ENCODE measurements around the gene HSD3B7. TPM values are rescaled to one million over a fixed set of nuclear protein-coding genes. Genes with fewer than 3 reads are reported as not detected.

Gene HSD3B7
- total RNA-seq, 6 donors from 2014 or later: 10.5 to 38.8 (median 21.3) TPM

DNA sequence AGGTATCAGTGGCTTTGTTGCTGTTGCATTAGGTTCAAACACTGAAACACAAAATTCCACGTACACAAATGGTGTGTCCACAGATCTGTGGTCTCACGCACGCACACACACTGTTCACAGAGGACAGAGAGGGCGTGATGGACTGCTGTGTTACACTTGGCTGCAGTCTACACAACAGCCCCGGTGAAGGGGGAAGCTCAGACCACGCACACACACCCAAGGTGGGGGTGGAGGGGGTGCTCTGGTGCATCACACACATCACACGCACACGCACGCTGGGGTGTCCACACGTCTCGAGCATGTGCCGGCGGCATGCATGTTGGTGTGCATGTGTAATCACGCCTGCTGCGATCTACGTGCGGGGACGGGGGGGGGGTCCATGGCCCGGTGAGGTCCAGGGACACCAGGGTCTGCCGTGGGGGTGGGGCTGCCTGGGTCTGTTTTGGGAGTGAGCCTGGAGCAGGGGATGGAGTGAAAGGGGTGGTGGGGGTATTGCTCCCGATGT is 7.3 kb downstream of the HSD3B7 start:
- Histone ChIP-seq H3K4me1 (peaks cover 8 to 12% (median 10%) of the 10 kb centered on the region in 4 donors), H3K27me3 (no peaks in the 10 kb centered on the region), H3K36me3 (peaks cover 0 to 4% (median 0%) of the 10 kb centered on the region in 4 donors), H3K9me3 (no peaks in the 10 kb centered on the region), H3K27ac (no peak overlapping the region), H3K4me3 (no peak overlapping the region)
- 72% methylated on average over 5 to 18 of the region's 21 CpGs for WGBS, 2 donors
- TF ChIP-seq POLR2A (IDR thresholded peaks at IDR 0.05) (no peak), POLR2AphosphoS5 (IDR thresholded peaks at IDR 0.05) (no peak), EP300 (IDR thresholded peaks at IDR 0.05) (no peak)
- TF ChIP-seq, protein P1, sequence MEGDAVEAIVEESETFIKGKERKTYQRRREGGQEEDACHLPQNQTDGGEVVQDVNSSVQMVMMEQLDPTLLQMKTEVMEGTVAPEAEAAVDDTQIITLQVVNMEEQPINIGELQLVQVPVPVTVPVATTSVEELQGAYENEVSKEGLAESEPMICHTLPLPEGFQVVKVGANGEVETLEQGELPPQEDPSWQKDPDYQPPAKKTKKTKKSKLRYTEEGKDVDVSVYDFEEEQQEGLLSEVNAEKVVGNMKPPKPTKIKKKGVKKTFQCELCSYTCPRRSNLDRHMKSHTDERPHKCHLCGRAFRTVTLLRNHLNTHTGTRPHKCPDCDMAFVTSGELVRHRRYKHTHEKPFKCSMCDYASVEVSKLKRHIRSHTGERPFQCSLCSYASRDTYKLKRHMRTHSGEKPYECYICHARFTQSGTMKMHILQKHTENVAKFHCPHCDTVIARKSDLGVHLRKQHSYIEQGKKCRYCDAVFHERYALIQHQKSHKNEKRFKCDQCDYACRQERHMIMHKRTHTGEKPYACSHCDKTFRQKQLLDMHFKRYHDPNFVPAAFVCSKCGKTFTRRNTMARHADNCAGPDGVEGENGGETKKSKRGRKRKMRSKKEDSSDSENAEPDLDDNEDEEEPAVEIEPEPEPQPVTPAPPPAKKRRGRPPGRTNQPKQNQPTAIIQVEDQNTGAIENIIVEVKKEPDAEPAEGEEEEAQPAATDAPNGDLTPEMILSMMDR (IDR thresholded peaks at IDR 0.05): no peak
- DNase-seq (no peak), ATAC-seq (ENCODE audit: low FRiP score in 2 of 2) (no peak)

DNA sequence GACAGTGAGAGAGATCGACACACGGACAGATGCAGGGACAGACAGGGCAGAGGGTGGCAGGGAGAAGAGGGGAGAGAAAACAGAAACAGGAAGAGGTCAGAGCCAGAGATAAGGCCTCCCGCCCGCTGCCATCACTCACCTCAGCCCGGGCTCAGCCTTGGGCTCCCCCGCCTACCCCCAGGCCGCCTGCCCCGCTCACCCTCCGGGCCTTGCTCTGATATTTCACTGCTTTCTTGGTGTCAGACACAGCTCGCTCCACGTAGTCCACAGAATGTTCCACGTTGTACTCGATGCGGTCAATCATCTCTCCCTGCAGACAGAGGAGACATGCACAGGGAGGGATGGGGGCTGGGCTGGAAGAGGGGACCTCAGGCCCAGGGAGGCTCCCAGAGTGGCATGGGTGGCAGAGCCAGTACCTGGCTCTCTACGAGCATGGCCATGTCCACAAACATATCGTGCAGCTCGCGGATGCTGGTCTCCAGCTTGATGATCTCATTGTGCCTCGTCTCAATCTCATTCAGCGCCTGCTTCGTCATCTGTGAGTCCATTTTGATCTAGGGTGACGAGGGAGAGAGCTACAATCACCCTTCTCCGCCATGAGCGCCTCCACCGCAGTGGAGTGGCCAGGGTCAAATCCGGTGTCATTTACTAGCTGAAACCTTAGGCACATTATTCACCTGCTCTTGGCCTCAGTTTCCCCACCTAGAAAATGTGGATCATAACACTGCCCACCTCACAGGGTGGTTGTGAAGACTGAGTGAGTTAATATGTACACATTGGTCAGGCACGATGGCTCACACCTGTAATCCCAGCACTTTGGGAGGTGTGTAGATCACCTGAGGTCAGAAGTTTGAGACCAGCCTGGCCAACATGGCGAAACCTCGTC is 8.2 kb downstream of the HSD3B7 start:
- DNase-seq (no peak), ATAC-seq (ENCODE audit: low FRiP score in 2 of 2) (no peak)
- no peaks in the 10 kb centered on the region for H3K36me3 ChIP-seq
- no peaks in the 10 kb centered on the region for H3K9me3 ChIP-seq
- no peaks in the 10 kb centered on the region for H3K27me3 ChIP-seq
- WGBS, 2 donors: 73 to 74% methylated on average over 25 to 29 of the region's 29 CpGs
- H3K4me1 ChIP-seq: peaks cover 14 to 17% (median 15%) of the 10 kb centered on the region in 4 donors
- H3K4me3 ChIP-seq: no peak overlapping the region
- TF ChIP-seq, protein P1 (IDR thresholded peaks at IDR 0.05): no peak
- TF ChIP-seq EP300 (IDR thresholded peaks at IDR 0.05): no peak
- TF ChIP-seq POLR2AphosphoS5 (IDR thresholded peaks at IDR 0.05): no peak
- no peak for TF ChIP-seq POLR2A (IDR thresholded peaks at IDR 0.05)
- H3K27ac ChIP-seq: no peak overlapping the region

DNA sequence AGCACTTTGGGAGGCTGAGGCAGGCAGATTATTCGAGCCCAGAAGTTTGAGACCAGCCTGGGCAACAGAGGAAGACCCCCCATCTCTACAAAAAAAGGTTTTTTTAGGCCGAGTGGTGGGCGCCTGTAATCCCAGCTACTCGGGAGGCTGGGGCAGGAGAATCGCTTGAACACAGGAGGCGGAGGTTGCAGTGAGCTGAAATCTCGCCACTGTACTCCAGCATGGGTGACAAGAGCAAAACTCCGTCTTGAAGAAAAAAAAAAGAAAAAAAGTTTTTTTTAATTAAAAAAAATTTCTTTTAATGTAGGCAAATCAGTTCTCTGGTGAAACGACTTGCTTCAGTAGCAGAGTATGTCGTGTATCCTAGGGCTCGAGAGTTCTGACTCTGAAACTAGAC is 10.9 kb downstream of the HSD3B7 start:
- 79 to 84% methylated on average over 11 of the region's 11 CpGs for WGBS, 2 donors

DNA sequence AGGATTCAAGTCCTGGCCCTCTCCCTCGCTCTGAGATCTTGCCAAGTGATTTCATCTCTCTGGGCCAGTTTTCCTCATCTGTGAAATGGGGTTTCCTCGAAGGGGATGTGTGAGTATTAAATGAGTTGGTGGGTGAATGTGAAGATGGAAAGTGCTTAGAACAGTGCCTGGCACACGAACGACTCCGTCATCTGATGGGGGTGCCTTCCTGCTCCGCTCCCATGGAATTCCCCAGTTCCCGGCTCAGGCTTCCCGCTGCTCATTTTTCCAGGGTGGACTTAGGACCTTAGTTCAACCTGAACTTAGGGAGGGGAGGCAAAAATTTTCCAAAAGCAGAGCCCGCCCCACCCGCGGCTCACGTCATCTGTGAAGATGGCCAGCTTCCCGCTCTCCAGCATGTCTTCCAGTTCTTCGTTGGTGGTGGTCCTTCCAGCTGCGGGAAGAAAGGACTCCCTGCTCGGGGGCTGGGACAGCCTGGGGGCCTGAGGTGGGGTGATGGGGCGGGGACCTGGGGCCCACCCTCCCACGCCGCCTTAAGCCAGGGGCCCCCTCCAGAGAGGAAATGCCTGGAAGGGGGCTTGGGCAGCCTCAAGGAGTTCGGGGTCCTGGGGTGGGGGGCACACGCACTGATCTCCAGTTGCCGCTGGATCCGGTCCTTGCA is 11.4 kb downstream of the HSD3B7 start:
- Histone ChIP-seq H3K4me1 (peaks cover 14 to 17% (median 15%) of the 10 kb centered on the region in 4 donors), H3K9me3 (no peaks in the 10 kb centered on the region), H3K36me3 (no peaks in the 10 kb centered on the region), H3K4me3 (peak overlapping the region; percentile 36 to 56 (median 44)), H3K27ac (peak overlapping the region in 3 of 4 donors; percentile 32 to 84 (median 62)), H3K27me3 (no peaks in the 10 kb centered on the region)
- 24 to 40% methylated on average over 14 to 22 of the region's 23 CpGs for WGBS, 2 donors
- peak in 1 of 2 donors; percentile 71 for ATAC-seq (ENCODE audit: low FRiP score in 2 of 2)
- DNase-seq: no peak
- no peak for TF ChIP-seq EP300 (IDR thresholded peaks at IDR 0.05)
- no peak for TF ChIP-seq POLR2A (IDR thresholded peaks at IDR 0.05)
- no peak for TF ChIP-seq POLR2AphosphoS5 (IDR thresholded peaks at IDR 0.05)
- TF ChIP-seq, protein P1 (IDR thresholded peaks at IDR 0.05): no peak

More for the DNA sequence above, 10.9 kb downstream of the HSD3B7 start:
- ATAC-seq (ENCODE audit: low FRiP score in 2 of 2): no peak
- Histone ChIP-seq H3K36me3 (no peaks in the 10 kb centered on the region), H3K4me1 (peaks cover 14 to 17% (median 15%) of the 10 kb centered on the region in 4 donors), H3K4me3 (no peak overlapping the region), H3K27ac (no peak overlapping the region), H3K9me3 (no peaks in the 10 kb centered on the region), H3K27me3 (no peaks in the 10 kb centered on the region)
- no peak for DNase-seq
- no peak for TF ChIP-seq EP300 (IDR thresholded peaks at IDR 0.05)
- TF ChIP-seq POLR2AphosphoS5 (IDR thresholded peaks at IDR 0.05): no peak
- TF ChIP-seq, protein P1 (IDR thresholded peaks at IDR 0.05): no peak
- TF ChIP-seq POLR2A (IDR thresholded peaks at IDR 0.05): no peak
